ENCODE data around the gene SLC44A3. TPM values are rescaled to one million over a fixed set of nuclear protein-coding genes. Genes with fewer than 3 reads are reported as not detected.

The SLC44A3 gene
- total and polyA plus RNA-seq, 2 of the 13 experiments (the other 11 are each of a cell fraction or from before 2014, with no cell fraction given): 6.8 to 14.1 TPM

GRCh38 chr1:94922761-94923331 is 102.7 kb downstream of the SLC44A3 start:
- ATAC-seq: no peak
- no TSS peak for BruUV-seq (replicated peaks)
- DNase-seq (ENCODE audit: low spot score): no peak
- in situ Hi-C loops (cut with HindIII; ENCODE audit: extremely low pct_ligation_motif_present, low pct_unique_long_range_greater_than_20kb) (loop anchor here (5.0 kb wide), 1 partner anchor 119 kb away; no protein-coding TSS in a partner anchor), intact Hi-C loops (cut with micrococcal nuclease; ENCODE audit: unreplicated experiment) (no loop called here)
- 88% methylated on average over 8 of the region's 8 CpGs for WGBS (ENCODE audit: low lambda C conversion rate)
- Histone ChIP-seq H4K20me1 (ENCODE audit: insufficient read depth, low read length) (peaks cover 64% of the 10 kb centered on the region), H2AFZ (ENCODE audit: low read length) (no peak overlapping the region), H3K27ac (ENCODE audit: extremely low read length, insufficient read depth, low read length) (peak overlapping the region; percentile 21), H3K4me3 (replicated peaks in 1 of 3; ENCODE audit: insufficient read depth in 1 of 3, low read depth in 2 of 3, low read length in 3 of 3) (no peak overlapping the region), H3K36me3 (replicated peaks in 1 of 2; ENCODE audit: control insufficient read depth in 1 of 2, insufficient read depth in 2 of 2, low read length in 2 of 2) (peaks cover 0 to 11% of the 10 kb centered on the region in 2 experiments; a peak in 2 of 5 replicates), H3K27me3 (ENCODE audit: control insufficient read depth in 1 of 2, insufficient read depth in 2 of 2, low read length in 2 of 2) (no peaks in the 10 kb centered on the region), H3K9ac (ENCODE audit: insufficient read depth, low read depth, low read length) (0 out of 2 replicates have a peak overlapping the region, but pooled peaks have one; percentile 1), H3K4me1 (ENCODE audit: insufficient read depth, low read length) (peaks cover 66% of the 10 kb centered on the region), H3K4me2 (ENCODE audit: low read depth, low read length) (peak overlapping the region; percentile 46), H3K9me3 (ENCODE audit: low read length) (no peaks in the 10 kb centered on the region), H3K79me2 (ENCODE audit: insufficient read depth, low read length) (peaks cover 93% of the 10 kb centered on the region)
- no peak for FAIRE-seq
- POLR2A ChIA-PET: no interaction called here
- CTCF ChIA-PET (ENCODE audit: low intra/inter-chr PET ratio, low total read pairs): no interaction called here
- TF ChIP-seq FLYWCH1 (CRISPR knock-in tag; IDR thresholded peaks at IDR 0.05): no peak
- no peak for TF ChIP-seq ZNF768 (CRISPR knock-in tag; IDR thresholded peaks at IDR 0.05)
- TF ChIP-seq ZNF18 (CRISPR knock-in tag; IDR thresholded peaks at IDR 0.05; ENCODE audit: insufficient replicate concordance): no peak
- no peak for TF ChIP-seq REL (CRISPR knock-in tag; conservative IDR thresholded peaks at IDR 0.05)
- TF ChIP-seq ZFYVE20 (CRISPR knock-in tag; IDR thresholded peaks at IDR 0.05; ENCODE audit: borderline replicate concordance, low read depth): no peak
- TF ChIP-seq PBX3 (CRISPR knock-in tag; IDR thresholded peaks at IDR 0.05; ENCODE audit: borderline replicate concordance): no peak
- TF ChIP-seq, protein P1, sequence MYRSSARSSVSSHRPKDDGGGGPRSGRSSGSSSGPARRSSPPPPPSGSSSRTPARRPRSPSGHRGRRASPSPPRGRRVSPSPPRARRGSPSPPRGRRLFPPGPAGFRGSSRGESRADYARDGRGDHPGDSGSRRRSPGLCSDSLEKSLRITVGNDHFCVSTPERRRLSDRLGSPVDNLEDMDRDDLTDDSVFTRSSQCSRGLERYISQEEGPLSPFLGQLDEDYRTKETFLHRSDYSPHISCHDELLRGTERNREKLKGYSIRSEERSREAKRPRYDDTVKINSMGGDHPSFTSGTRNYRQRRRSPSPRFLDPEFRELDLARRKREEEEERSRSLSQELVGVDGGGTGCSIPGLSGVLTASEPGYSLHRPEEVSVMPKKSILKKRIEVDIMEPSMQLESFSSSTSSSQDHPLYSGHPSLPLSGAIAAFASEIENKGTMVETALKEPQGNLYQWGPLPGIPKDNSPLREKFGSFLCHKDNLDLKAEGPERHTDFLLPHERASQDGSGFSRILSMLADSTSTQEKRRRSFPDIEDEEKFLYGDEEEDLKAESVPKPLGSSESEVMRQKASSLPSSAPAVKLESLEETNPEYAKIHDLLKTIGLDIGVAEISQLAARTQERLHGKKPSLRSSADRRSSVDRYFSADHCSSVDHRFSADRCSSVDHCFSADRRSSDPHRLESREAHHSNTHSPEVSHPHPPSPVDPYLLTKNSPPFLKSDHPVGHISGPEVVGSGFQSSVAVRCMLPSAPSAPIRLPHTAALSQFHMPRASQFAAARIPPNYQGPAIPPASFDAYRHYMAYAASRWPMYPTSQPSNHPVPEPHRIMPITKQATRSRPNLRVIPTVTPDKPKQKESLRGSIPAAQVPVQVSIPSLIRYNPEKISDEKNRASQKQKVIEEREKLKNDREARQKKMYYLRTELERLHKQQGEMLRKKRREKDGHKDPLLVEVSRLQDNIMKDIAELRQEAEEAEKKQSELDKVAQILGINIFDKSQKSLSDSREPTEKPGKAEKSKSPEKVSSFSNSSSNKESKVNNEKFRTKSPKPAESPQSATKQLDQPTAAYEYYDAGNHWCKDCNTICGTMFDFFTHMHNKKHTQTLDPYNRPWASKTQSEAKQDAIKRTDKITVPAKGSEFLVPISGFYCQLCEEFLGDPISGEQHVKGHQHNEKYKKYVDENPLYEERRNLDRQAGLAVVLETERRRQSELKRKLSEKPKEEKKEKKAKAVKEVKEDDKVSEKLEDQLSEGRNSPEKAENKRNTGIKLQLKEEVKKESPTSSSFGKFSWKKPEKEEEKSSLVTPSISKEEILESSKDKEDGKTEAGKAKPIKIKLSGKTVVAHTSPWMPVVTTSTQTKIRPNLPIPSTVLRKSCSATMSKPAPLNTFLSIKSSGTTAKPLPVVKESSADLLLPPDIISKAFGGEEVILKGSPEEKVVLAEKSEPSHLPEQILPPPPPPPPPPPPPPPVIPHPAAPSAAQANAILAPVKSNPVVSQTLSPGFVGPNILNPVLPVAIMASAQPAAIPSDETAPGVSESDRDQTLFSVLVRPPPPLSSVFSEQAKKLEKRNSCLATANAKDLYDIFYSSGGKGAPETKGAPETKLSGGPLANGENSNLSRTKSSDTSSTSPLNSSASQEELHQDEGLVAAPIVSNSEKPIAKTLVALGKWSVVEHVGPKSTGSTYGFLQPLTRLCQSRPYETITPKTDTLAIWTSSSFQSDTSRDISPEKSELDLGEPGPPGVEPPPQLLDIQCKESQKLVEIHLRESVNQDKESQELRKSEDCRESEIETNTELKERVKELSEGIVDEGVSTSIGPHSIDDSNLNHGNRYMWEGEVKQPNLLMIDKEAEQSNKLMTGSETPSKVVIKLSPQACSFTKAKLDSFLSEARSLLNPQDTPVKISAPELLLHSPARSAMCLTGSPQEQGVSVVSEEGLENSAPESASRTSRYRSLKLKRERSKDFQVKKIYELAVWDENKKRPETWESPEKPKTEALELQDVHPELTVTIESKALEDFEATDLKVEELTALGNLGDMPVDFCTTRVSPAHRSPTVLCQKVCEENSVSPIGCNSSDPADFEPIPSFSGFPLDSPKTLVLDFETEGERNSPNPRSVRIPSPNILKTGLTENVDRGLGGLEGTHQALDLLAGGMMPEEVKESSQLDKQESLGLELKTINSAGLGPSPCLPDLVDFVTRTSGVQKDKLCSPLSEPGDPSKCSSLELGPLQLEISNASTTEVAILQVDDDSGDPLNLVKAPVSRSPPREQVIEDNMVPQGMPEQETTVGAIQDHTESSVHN (CRISPR knock-in tag; IDR thresholded peaks at IDR 0.05): no peak
- no peak for TF ChIP-seq CAMTA2 (CRISPR knock-in tag; IDR thresholded peaks at IDR 0.05; ENCODE audit: borderline replicate concordance)
- TF ChIP-seq, protein P2, sequence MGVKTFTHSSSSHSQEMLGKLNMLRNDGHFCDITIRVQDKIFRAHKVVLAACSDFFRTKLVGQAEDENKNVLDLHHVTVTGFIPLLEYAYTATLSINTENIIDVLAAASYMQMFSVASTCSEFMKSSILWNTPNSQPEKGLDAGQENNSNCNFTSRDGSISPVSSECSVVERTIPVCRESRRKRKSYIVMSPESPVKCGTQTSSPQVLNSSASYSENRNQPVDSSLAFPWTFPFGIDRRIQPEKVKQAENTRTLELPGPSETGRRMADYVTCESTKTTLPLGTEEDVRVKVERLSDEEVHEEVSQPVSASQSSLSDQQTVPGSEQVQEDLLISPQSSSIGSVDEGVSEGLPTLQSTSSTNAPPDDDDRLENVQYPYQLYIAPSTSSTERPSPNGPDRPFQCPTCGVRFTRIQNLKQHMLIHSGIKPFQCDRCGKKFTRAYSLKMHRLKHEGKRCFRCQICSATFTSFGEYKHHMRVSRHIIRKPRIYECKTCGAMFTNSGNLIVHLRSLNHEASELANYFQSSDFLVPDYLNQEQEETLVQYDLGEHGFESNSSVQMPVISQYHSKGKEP (CRISPR knock-in tag; IDR thresholded peaks at IDR 0.05): no peak

All from HepG2 (cell line).